ENCODE results near the gene TAAR5.
"Not testable (repeated sequence)": the region's sequence is repeated elsewhere in the genome, so short reads cannot be mapped to it uniquely, and the experiment has no call there.

Gene TAAR5, protein sequence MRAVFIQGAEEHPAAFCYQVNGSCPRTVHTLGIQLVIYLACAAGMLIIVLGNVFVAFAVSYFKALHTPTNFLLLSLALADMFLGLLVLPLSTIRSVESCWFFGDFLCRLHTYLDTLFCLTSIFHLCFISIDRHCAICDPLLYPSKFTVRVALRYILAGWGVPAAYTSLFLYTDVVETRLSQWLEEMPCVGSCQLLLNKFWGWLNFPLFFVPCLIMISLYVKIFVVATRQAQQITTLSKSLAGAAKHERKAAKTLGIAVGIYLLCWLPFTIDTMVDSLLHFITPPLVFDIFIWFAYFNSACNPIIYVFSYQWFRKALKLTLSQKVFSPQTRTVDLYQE

GRCh38 chr6:132589454-132589853 lies at the start of gene TAAR5:
Gene TAAR5, minus strand, starts transcription at chr6:132589741. Its CDS starts 55 bp downstream, at chr6:132589686.
- no peak for DNase-seq (ENCODE audit: low spot score)

DNA sequence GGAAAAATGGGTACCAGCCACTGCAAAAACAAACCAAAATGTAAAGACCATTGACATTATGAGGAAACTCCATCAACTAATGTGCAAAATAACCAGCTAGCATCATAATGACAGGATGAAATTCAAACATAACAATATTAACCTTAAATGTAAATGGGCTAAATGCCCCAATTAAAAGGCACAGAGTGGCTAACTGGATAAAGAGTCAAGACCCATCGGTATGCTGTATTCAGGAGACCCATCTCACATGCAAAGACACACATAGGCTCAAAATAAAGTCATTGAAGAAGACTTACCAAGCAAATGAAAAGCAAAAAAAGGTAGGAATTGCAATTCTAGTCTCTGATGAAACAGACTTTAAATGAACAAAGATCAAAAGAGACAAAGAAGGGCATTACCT lies 47.6 kb upstream of the TAAR5 start:
- DNase-seq (ENCODE audit: low spot score): not testable (repeated sequence)

DNA sequence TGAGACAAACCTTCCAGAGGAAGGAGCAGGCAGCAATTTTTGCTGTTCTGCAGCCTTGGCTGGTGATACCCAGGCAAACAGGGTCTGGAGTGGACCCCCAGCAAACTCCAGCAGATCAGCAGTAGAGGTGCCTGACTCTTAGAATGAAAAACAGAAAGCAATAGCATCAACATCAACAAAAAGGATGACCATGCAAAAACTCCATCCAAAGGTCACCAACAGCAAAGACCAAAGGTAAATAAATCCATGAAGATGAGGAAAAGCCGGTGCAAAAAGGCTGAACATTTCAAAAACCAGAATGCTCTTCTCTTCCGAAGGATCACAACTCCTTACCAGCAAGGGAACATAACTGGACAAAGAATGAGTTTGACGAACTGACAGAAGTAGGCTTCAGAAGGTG lies 46.4 kb upstream of the TAAR5 start:
- DNase-seq (ENCODE audit: low spot score): not testable (repeated sequence)

DNA sequence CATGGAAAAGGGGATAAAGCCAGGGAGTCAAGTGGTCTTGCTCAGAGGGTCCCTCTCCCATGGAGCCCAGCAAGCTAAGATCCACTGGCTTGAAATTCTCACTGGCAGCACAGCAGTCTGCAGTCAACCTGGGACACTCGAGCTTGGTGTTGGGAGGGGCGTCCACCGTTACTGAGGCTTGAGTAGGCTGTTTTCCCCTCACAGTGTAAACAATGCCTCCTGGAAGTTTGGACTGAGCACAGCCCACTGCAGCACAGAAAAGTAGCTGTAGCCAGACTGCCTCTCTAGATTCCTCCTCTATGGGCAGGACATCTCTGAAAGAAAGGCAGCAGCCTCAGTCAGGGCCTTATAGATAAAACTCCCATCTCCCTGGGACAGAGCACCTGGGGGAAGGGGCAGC lies 45.7 kb upstream of the TAAR5 start:
- DNase-seq (ENCODE audit: low spot score): not testable (repeated sequence)

DNA sequence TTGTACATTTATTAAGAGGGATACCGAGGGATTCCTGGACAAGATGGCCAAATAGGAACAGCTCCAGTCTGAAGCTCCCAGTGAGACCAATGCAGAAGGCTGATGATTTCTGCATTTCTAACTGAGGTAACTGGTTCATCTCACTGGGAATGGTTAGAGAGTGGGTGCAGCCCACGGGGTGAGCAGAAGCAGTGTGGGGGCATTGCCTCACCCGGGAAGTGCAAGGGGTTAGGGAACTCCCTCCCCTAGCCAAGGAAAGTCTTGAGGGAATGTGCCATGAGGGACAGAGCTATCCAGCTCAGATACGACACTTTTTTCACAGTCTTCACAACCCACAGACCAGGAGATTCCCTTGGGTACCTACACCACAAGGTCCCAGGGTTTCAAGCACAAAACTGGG lies 45.3 kb upstream of the TAAR5 start:
- DNase-seq (ENCODE audit: low spot score): no peak

DNA sequence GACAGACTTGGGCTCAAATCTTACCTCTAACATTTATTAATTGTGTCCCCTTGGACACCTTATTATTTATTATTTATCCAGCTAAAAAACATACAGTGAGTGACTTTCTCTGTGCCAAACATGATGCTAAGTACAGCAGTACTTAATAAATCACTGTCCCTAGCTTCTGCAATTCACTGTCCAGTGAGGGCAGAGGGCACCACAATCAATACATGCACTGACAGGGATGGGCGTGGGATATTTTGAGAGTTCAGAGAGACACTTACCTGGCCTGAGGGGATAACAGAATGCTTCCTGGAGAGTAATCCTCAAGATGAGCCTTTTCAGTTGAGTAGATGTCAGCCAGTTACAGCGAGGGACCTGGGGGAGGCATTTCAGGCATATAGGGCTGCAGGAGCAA lies 43.8 kb upstream of the TAAR5 start:
- DNase-seq (ENCODE audit: low spot score): no peak

DNA sequence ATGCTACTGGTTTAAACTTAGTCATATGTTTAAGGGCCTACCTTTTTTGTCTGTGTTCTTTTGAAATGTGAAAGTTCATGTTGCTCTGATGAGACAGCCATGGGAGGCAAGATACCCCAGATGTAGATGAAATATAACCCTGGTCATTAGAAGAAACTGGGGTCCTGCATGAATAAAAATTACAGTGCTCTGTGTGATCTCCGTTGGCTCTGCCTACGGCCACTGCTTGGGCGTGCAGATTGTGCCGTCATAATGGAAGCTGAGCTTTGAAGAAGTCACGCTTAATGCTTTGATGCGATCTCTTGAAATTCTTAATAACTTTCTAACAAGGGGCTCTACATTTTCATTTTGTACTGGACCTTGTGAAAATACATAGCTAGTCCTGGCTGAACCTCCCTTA lies 34.6 kb upstream of the TAAR5 start, which contains the start of gene TAAR2:
TAAR2 (minus strand) TSS at position 101 of the 400 bp plus-strand sequence; CDS start at position 101, 0 bp downstream.
- no peak for DNase-seq (ENCODE audit: low spot score)

- DNase-seq (ENCODE audit: low spot score): no peak
These were observed 33.7 kb upstream of the TAAR5 start for GRCh38 chr6:132623106-132623845.

DNA sequence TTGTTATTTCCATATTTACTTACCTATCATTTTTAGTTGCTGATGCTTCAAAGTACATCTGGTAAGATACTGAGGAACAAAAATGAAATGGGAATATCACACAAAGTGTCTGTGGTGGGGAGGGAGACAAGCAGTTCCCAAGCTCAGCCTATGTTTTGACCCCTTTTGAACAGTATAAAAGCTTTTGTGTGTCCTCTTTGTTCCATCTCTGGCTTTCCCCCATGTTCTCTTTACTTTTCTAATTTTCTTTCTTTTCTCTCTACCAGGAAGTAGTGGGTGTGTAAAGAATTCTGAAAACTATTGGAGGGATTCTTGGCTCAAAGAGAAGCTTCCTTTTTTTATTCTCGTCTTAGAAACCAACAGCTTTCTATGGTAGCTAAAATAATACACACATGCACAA lies 27.1 kb upstream of the TAAR5 start:
- DNase-seq (ENCODE audit: low spot score): no peak

GRCh38 chr6:132614554-132614953 lies 25.0 kb upstream of the TAAR5 start:
- no peak for DNase-seq (ENCODE audit: low spot score)

- DNase-seq (ENCODE audit: low spot score): no peak
These were observed 23.0 kb upstream of the TAAR5 start for GRCh38 chr6:132612449-132613108.

GRCh38 chr6:132611616-132612015 lies 22.1 kb upstream of the TAAR5 start:
- DNase-seq (ENCODE audit: low spot score): no peak

- DNase-seq (ENCODE audit: low spot score): no peak
These were observed 18.1 kb upstream of the TAAR5 start for GRCh38 chr6:132607544-132608233.

- DNase-seq (ENCODE audit: low spot score): no peak
These were observed 15.2 kb upstream of the TAAR5 start for GRCh38 chr6:132604635-132605152.

- DNase-seq (ENCODE audit: low spot score): not testable (repeated sequence)
These were observed 11.4 kb upstream of the TAAR5 start for GRCh38 chr6:132600900-132601299.

GRCh38 chr6:132598473-132598872 lies 8.9 kb upstream of the TAAR5 start:
- DNase-seq (ENCODE audit: low spot score): peak; percentile 23

GRCh38 chr6:132596201-132596600 lies 6.7 kb upstream of the TAAR5 start:
- no peak for DNase-seq (ENCODE audit: low spot score)

DNA sequence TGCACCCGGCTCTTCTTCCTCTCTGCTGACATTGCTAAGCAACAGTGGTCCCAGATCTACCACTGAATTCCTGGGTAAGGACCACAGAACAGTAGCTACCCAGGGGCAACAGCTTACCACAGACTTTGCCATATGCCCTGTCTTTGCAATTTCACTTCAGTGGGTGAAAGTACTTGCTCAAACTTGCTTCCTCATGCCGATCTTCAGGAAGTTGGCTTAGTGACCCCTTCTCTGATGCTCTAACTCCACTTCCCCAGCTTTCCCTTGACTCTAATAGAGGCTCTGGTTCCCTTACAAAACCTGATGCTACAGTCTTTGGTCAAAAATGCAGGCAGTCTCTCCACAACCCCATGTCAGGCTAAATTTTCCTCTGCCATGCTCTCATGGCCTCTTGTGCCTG lies 3.3 kb upstream of the TAAR5 start:
- DNase-seq (ENCODE audit: low spot score): no peak

DNA sequence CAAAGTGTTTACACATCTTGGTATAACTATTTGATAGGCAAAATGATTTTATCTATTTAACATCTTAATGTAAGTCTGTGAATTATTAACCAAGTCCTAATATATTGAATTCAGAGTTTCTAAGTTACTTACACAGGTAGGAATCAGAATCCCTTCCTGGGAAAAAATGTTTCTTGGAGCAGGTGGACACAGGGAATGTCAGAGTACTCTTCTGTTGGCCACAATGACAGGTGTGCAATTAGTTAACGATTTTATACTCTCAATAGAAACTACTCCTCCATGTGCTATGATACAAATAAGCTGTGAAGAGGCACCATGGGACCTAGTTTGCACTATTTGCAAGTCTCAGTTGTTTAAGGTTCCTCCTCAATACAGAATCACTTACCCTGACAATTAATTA lies 821 bp upstream of the TAAR5 start:
- DNase-seq (ENCODE audit: low spot score): no peak

- DNase-seq (ENCODE audit: low spot score): no peak
These were observed 2.1 kb downstream of the TAAR5 start for GRCh38 chr6:132587424-132587823.

GRCh38 chr6:132584698-132585097 lies 4.8 kb downstream of the TAAR5 start:
- DNase-seq (ENCODE audit: low spot score): no peak

DNA sequence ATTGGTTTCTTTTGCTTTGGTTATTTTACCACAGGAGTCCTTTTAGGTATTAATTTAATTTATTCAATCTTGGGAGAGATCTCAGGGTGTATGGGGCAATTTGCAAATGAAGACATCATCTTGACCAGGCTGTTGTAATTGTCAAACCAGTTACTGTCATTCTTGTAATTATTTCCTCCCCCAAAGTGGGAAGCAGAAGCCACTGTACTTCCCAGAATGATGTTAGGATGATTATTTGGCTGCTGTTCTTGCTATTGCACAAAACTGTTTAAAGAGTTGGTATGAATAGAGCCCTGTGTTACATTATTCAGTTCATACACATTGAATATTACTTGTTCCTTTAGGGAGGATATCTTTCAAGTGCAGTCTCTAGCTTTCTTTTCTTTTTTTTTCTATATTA lies 17.8 kb downstream of the TAAR5 start:
- DNase-seq (ENCODE audit: low spot score): no peak
